ENCODE data around the gene EXOC3L2. TPM values are rescaled to one million over a fixed set of nuclear protein-coding genes. Genes with fewer than 3 reads are reported as not detected.
"Not testable (repeated sequence)": the region's sequence is repeated elsewhere in the genome, so short reads cannot be mapped to it uniquely, and the experiment has no call there.

EXOC3L2 gene
- total RNA-seq, 3 donors from 2014 or later, result not detected

DNA sequence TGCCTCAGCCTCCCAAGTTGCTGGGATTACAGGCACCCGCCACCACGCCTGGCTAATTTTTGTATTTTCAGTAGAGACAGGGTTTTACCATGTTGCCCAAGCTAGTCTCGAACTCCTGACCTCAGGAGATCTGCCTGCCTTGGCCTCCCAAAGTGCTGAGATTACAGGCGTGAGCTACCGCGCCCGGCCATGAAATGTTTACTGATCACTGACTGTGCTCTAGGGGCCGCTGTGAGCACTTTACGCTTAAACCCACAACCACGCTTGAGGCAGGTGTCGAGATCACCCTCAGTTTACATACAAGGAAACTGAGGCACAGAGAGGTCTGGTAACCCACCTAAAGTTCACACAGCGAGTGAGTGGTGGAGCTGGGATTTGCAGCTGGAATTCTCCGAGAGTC, 24.7 kb upstream of the EXOC3L2 start:
- peaks cover 17% of the 10 kb centered on the region for H3K36me3 Mint-ChIP-seq (ENCODE audit: insufficient read depth)
- H3K4me1 Mint-ChIP-seq (ENCODE audit: low read depth); H3K4me3 Mint-ChIP-seq; DNase-seq; ATAC-seq; H3K9me3 Mint-ChIP-seq; H3K27me3 Mint-ChIP-seq (ENCODE audit: low read depth): not testable (repeated sequence)

DNA sequence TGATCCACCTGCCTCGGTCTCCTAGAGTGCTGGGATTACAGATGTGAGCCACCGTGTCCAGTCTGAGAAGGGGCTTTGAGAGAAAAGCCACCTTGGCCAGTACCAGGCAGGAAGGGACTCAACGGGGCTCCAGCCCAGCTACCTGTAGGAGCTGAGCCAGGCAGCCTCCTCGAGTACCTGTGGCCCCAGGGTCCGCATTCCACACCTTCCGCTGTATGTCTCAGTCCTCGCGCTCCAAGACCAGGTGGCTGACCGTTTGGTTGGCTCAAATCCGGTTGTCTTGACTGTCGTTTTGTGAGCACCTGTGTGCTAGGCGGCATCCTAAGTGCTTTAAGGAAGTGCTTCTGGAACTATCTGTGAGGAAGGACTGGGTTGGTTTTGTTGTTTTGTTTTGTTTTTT, 22.1 kb upstream of the EXOC3L2 start:
- Mint-ChIP-seq H3K4me1 (ENCODE audit: low read depth) (no peaks in the 10 kb centered on the region), H3K9me3 (no peaks in the 10 kb centered on the region), H3K36me3 (ENCODE audit: insufficient read depth) (peaks cover 11% of the 10 kb centered on the region), H3K4me3 (no peak overlapping the region), H3K27me3 (ENCODE audit: low read depth) (no peaks in the 10 kb centered on the region)
- DNase-seq (no peak), ATAC-seq (no peak)

DNA sequence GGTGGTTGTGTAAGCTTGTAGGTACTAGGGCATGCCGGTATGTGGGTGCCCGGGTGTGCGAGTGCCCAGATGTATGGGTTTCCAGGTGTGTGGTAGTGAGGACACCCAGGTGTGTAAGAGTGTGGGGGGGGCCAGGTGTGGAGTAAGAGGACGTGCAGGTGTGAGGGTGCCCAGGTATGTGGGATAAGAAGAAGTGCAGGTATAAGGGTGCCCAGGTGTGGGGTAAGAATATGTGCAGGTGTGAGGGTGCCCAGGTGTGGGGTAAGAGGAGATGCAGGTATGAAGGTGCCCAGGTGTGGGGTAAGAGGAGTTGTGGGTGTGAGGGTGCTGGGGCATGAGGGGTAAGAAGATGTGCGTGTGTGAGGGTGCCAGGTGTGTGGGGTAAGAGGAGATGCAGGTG, 20.2 kb upstream of the EXOC3L2 start:
- no peaks in the 10 kb centered on the region for H3K27me3 Mint-ChIP-seq (ENCODE audit: low read depth)
- DNase-seq, result no peak
- ATAC-seq, result no peak

DNA sequence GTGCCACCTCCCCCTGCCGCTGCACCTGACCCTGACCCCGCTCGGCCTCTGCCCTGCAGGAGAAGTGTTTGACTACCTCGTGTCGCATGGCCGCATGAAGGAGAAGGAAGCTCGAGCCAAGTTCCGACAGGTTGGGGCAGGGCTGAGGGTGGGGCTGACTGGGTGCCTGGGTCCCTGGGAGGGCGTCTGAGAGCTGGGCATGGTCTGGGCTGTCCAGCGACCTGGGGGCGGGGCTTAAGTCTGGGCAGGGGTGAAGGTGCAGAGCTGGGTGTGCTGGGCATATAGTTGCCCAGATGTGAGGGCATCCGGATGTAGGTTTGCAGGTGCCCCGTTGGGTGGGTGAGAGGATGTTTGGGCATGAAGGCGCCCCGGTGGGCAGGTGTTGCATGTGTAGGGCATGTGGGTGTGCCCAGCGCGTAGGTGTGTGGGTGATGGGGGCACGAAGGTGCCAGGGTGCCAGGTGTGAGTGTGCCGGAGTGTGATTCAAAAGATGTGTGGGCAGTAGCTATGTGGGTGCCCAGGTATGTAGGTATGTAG, 19.6 kb upstream of the EXOC3L2 start:
- ATAC-seq, result no peak
- Mint-ChIP-seq H3K36me3 (ENCODE audit: insufficient read depth) (no peaks in the 10 kb centered on the region), H3K4me1 (ENCODE audit: low read depth) (no peaks in the 10 kb centered on the region), H3K27me3 (ENCODE audit: low read depth) (no peaks in the 10 kb centered on the region), H3K9me3 (no peaks in the 10 kb centered on the region), H3K4me3 (no peak overlapping the region)
- DNase-seq, result no peak

More for the DNA sequence above, 20.2 kb upstream of the EXOC3L2 start:
- Mint-ChIP-seq H3K4me1 (ENCODE audit: low read depth) (no peaks in the 10 kb centered on the region), H3K9me3 (no peaks in the 10 kb centered on the region), H3K36me3 (ENCODE audit: insufficient read depth) (peaks cover 4% of the 10 kb centered on the region), H3K4me3 (no peak overlapping the region)

DNA sequence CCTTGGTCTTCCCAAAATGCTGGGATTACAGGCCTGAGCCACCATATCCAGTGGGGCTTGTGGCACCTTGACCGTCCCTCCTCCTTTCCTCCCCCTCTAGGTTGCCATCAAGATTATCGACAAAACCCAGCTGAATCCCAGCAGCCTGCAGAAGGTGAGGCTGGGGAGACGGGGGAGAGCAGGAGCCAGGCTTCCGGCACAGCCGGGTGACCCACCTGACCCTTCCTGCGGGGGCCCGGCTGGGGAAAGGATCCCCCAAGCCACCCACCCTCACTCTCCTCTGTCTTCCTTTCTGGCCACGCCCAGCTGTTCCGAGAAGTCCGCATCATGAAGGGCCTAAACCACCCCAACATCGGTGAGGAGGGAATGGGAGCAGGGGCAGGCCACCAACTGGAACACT, 17.8 kb upstream of the EXOC3L2 start:
- no peak overlapping the region for H3K4me3 Mint-ChIP-seq
- no peaks in the 10 kb centered on the region for H3K4me1 Mint-ChIP-seq (ENCODE audit: low read depth)
- ATAC-seq (no peak), DNase-seq (no peak)
- H3K36me3 Mint-ChIP-seq (ENCODE audit: insufficient read depth), result no peaks in the 10 kb centered on the region
- H3K9me3 Mint-ChIP-seq, result no peaks in the 10 kb centered on the region
- H3K27me3 Mint-ChIP-seq (ENCODE audit: low read depth), result no peaks in the 10 kb centered on the region

DNA sequence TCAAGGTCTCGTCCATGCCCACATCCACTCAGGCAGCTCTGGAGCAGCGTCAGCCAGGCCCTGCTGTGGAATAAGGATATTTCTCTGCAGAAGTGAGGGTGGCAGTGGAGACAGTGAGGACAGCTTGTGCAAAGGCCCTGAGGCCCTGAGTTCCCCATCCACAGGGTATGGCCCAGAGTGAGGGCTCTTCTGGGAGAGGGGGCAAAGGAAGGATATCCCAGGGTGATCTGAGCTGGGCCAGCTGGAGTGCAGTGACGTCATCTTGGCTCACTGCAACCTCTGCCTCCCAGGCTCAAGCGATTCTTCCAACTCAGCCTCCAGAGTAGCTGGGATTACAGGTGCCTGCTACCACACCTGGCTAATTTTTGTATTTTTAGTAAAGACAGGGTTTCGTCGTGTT, 17.4 kb upstream of the EXOC3L2 start:
- no peak for DNase-seq
- ATAC-seq, result no peak
- Mint-ChIP-seq H3K36me3 (ENCODE audit: insufficient read depth) (no peaks in the 10 kb centered on the region), H3K4me1 (ENCODE audit: low read depth) (no peaks in the 10 kb centered on the region), H3K27me3 (ENCODE audit: low read depth) (no peaks in the 10 kb centered on the region), H3K9me3 (no peaks in the 10 kb centered on the region), H3K4me3 (no peak overlapping the region)

DNA sequence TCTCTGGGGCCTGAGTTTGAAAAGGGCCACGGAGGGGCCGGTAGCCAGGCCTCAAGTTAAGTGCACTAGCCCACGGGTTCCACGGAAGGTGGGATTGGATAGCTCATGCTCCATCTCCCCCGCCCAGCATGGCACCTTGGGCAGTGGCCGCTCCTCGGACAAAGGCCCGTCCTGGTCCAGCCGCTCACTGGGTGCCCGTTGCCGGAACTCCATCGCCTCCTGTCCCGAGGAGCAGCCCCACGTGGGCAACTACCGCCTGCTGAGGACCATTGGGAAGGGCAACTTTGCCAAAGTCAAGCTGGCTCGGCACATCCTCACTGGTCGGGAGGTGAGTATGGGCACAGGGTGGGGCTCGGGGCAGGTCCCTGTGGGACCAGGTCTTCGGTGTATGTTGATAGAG, 13.7 kb upstream of the EXOC3L2 start:
- H3K9me3 Mint-ChIP-seq, result no peaks in the 10 kb centered on the region
- H3K27me3 Mint-ChIP-seq (ENCODE audit: low read depth), result no peaks in the 10 kb centered on the region
- DNase-seq (no peak), ATAC-seq (no peak)
- peaks cover 12% of the 10 kb centered on the region for H3K4me1 Mint-ChIP-seq (ENCODE audit: low read depth)
- no peaks in the 10 kb centered on the region for H3K36me3 Mint-ChIP-seq (ENCODE audit: insufficient read depth)
- H3K4me3 Mint-ChIP-seq, result no peak overlapping the region

DNA sequence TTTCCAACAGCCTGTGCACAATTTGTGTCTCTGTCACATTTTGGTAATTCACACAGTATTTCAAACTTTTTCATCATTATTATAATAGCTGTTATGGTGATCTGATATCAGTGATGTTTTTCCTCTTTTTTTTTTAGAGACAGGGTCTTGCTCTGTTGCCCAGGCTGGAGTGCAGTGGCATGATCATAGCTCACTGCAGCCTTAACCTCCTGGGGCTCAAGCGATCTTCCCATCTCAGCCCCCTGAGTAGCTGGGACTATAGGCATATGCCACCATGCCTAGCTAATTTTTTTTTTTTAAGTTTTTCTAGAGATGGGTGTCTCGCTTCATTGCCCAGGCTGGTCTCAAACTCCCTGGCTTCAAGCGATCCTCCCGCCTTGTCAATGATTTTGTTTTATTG, 11.6 kb upstream of the EXOC3L2 start:
- no peak overlapping the region for H3K4me3 Mint-ChIP-seq
- H3K36me3 Mint-ChIP-seq (ENCODE audit: insufficient read depth), result no peaks in the 10 kb centered on the region
- no peaks in the 10 kb centered on the region for H3K27me3 Mint-ChIP-seq (ENCODE audit: low read depth)
- peaks cover 30% of the 10 kb centered on the region for H3K4me1 Mint-ChIP-seq (ENCODE audit: low read depth)
- DNase-seq (no peak), ATAC-seq (no peak)
- H3K9me3 Mint-ChIP-seq, result no peaks in the 10 kb centered on the region

DNA sequence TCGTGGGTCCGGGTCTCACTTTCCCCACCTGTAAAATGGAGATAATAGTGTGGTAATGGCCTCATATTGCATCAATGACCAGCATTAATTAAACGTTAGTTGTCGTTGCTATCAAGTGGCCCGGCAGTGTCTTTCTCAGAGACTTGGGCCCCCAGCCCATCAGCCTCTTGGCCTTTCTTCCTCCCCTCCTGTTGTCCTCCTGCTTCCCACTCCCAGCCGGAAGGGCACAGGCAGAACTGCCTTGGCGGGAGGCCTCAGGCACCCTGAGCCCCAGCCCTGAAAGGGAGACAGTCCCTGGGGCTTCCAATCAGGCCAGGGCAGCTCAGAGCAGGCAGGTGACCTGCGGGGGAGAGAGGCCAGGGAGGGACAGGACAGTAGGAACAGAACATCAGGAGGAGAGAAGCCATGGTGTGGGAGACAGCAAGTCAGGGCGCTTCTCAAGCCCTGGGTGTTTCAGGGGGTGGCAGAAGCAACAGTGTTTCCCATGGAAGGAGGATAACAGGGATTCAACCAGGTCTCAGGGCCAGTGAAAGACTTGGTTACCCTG, 10.5 kb upstream of the EXOC3L2 start:
- no peak for ATAC-seq
- no peak for DNase-seq
- peaks cover 32% of the 10 kb centered on the region for H3K4me1 Mint-ChIP-seq (ENCODE audit: low read depth)
- no peaks in the 10 kb centered on the region for H3K9me3 Mint-ChIP-seq
- no peaks in the 10 kb centered on the region for H3K27me3 Mint-ChIP-seq (ENCODE audit: low read depth)
- no peak overlapping the region for H3K4me3 Mint-ChIP-seq
- H3K36me3 Mint-ChIP-seq (ENCODE audit: insufficient read depth), result no peaks in the 10 kb centered on the region

DNA sequence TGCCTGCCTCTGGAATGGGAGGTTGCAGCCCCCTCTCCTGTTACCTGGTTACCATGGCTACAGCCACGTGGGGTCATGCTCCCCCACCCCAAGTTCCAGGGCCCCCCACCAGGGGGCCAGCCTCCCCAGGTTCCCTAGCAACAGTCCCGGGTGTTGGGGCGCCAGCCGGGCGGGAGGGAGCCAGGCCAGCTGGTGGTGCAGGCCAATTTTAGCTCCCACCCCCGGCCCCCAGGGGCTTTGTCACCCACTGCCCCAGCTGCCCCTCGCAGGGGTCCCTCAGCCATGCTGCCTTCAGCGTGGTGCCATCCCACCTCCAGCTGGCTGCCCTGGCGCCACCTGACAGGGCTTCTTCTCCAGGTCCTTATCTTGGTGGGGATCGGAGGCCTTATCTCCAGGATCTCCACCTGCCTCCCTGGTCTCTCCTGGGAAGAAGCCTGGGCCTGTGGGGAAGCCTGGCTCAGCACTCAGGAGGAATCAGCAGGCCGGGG, 8.9 kb upstream of the EXOC3L2 start:
- Mint-ChIP-seq H3K4me1 (ENCODE audit: low read depth) (peaks cover 34% of the 10 kb centered on the region), H3K36me3 (ENCODE audit: insufficient read depth) (no peaks in the 10 kb centered on the region), H3K4me3 (peak overlapping the region; percentile 82), H3K9me3 (no peaks in the 10 kb centered on the region), H3K27me3 (ENCODE audit: low read depth) (no peaks in the 10 kb centered on the region)
- DNase-seq (no peak), ATAC-seq (no peak)

DNA sequence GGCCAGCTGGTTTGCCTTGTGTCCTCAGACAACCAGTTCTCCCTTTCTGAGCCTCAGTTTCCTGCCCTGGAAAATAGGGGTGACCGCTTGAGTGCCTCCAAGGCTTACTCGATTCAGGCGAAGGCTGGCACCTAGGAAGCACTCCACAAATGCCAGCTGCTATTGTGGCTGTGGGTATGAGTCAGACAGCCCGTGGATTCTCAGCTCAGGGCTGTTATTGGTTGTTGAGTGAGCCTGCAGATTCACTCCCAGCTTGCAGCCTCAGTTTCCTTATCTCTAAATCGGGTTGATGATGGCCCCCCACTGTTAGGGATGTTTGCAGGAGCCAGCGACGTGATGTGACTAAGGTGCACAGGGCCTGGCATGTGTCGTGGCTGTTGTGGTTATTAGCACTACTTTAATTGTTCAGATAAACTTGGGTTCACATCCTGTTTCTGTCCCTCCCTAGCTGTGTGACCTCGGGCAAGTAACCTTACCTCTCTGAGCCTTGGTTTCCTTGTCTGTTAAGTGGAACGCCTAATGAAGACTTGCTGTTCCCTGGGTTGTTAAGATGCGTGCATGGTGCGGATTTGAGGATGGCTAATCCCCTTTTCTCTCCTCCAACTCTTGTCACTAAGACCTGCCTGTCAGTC, 8.3 kb upstream of the EXOC3L2 start:
- peak overlapping the region; percentile 82 for H3K4me3 Mint-ChIP-seq
- no peaks in the 10 kb centered on the region for H3K9me3 Mint-ChIP-seq
- peaks cover 34% of the 10 kb centered on the region for H3K4me1 Mint-ChIP-seq (ENCODE audit: low read depth)
- no peaks in the 10 kb centered on the region for H3K27me3 Mint-ChIP-seq (ENCODE audit: low read depth)
- ATAC-seq, result no peak
- no peak for DNase-seq
- H3K36me3 Mint-ChIP-seq (ENCODE audit: insufficient read depth), result no peaks in the 10 kb centered on the region

DNA sequence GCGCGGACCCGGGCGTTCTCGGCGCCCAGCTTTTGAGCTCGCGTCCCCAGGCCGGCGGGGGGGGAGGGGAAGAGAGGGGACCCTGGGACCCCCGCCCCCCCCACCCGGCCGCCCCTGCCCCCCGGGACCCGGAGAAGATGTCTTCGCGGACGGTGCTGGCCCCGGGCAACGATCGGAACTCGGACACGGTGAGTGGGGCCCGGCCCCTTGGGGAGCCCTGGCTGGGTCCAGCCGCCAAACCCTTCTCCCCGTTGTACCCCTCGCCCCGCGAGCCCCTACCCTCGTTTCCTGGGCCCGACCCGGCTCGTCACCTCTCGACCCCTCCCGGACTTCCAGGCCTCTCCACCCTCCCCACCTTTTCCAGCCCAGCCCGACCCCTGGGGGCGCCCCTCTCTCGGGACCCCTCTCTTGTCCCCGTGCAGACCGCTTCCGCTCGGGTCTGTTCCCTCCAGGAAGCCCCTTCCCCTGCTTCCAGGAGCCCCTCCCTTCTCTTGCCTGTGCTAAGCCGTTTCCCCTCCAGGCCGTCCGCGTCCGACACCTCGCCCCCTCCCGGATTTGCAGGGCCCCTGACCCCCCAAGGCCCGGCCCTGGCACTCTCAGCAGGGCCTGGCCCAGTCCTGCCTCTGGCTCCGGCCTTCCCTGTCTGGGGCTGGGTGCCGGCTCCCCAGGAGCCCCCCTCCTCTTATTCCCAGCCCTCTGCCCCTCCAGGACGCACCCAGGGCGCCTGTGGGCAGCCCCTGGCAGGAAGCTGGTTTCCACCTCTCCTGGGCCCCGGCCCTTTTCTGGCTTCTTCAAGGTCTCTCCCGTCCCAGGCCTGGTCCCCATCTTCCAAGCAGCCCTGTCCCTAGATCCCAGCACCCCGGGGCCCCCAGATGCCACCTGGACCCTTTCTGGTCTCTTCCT, 6.5 kb upstream of the EXOC3L2 start:
- Mint-ChIP-seq H3K4me3 (peak overlapping the region; percentile 82), H3K27me3 (ENCODE audit: low read depth) (no peaks in the 10 kb centered on the region), H3K4me1 (ENCODE audit: low read depth) (peaks cover 34% of the 10 kb centered on the region), H3K9me3 (no peaks in the 10 kb centered on the region), H3K36me3 (ENCODE audit: insufficient read depth) (no peaks in the 10 kb centered on the region)
- DNase-seq, result no peak
- peak; percentile 38 to 40 for ATAC-seq

DNA sequence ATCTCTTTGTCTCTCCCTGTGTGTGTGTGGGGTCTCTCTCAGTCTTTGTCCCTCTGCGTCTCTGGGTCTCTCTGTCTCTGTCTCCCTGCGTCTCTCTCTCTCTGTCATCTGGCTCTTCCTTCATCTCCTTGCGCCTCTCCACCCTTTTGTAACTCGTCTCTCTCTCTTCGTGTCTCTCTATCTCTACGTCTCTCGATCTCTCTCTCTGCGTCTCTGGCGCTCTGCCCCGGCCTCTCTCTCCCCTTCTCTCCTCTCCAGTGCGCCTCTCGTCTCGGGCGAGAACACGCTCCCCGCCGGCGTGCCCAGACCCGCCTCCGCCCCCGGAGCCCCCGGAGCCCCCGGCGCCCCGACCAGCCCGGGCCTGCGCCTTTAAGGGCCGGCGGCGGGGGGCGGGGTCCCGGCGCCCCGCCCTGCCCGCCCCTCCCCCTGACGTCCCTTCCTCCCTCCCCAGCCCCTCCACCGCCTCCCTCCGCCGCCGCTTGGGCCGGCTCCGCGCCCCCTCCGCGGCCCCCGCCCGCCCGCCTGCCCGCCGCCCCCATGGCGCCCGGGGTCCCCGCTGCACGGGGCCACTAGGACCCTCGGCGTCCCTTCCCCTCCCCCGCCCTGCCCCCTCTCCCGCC, 5.7 kb upstream of the EXOC3L2 start, which contains the start of gene MARK4:
Gene MARK4 (plus strand): TSS at position 440 of the 620 bp plus-strand sequence. CDS start 318 bp downstream, outside the sequence.
- Mint-ChIP-seq H3K4me3 (peak within 1 kb of the TSS; percentile 92), H3K4me1 (ENCODE audit: low read depth) (peaks cover 32% of the 10 kb centered on the region), H3K9me3 (no peaks in the 10 kb centered on the region), H3K36me3 (ENCODE audit: insufficient read depth) (no peaks in the 10 kb centered on the region), H3K27me3 (ENCODE audit: low read depth) (peaks cover under 1% of the 10 kb centered on the region)
- DNase-seq, result peak; percentile 32
- ATAC-seq, result peak; percentile 83 to 88

DNA sequence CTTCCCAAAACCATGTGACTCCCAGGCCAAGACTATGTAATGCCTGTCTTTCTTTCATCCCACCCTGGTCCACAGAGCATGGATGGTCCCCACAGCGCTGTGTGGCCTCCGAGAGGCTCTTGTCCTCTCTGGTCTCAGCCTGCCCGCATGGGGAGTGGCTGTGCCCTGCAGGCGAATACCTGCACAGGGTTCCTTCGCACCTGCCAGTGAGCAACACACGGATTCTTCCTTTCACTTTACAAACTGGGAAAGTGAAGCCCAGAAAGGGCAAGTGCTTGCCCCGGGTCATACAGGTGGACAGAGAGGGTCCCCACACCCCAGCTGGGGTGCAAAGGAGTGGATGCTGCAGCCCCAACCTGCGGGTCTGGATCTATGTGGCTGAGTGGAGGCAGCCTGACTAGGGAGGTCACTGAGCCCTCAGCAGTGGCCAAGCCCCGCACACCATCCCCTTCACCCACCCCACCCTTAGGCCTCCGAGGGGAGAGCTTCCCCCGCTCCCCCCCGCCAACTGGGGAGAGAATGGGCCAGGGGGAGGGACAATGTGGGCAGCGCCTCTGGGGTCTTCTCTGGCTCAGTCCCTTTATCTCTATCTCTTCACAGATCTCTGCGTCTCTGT, 5.1 kb upstream of the EXOC3L2 start:
- Mint-ChIP-seq H3K36me3 (ENCODE audit: insufficient read depth) (no peaks in the 10 kb centered on the region), H3K4me1 (ENCODE audit: low read depth) (peaks cover 32% of the 10 kb centered on the region), H3K4me3 (peak overlapping the region; percentile 92), H3K9me3 (no peaks in the 10 kb centered on the region), H3K27me3 (ENCODE audit: low read depth) (peaks cover 2% of the 10 kb centered on the region)
- no peak for DNase-seq
- ATAC-seq, result no peak

All from activated T-cell treated with anti-CD3 and anti-CD28 coated beads, Interleukin-2, amount 50 U/mL, for 4 hours (primary cell).